HL-60/S4 (cell line): Measurements from ENCODE around the gene CACNA2D3.

ENCODE experiments used
- in situ Hi-C: fragments of 300-500 bp; cut with MboI; formaldehyde crosslinking; loops from 2 replicates; pipeline ENCODE4 v1.14.3; 2022; ENCODE audit warnings: low sequenced_read_pairs

Gene CACNA2D3

GRCh38 chr3:54935869-54936268, 813.5 kb downstream of the CACNA2D3 start:
- in situ Hi-C loops: no loop called here

GRCh38 chr3:54936561-54936960, 814.2 kb downstream of the CACNA2D3 start:
- in situ Hi-C loops: no loop called here

- in situ Hi-C loops: no loop called here
These were observed 817.4 kb downstream of the CACNA2D3 start for GRCh38 chr3:54939557-54940300.

- in situ Hi-C loops: no loop called here
These were observed 818.6 kb downstream of the CACNA2D3 start for GRCh38 chr3:54940971-54941370.

- in situ Hi-C loops: no loop called here
These were observed 819.5 kb downstream of the CACNA2D3 start for GRCh38 chr3:54941690-54942362.

GRCh38 chr3:54949491-54950044, 827.2 kb downstream of the CACNA2D3 start:
- in situ Hi-C loops: no loop called here

- in situ Hi-C loops: no loop called here
These were observed 828.1 kb downstream of the CACNA2D3 start for GRCh38 chr3:54950391-54951003.

- in situ Hi-C loops: no loop called here
These were observed 829.1 kb downstream of the CACNA2D3 start for GRCh38 chr3:54951405-54951804.

GRCh38 chr3:54954022-54954421, 831.7 kb downstream of the CACNA2D3 start:
- in situ Hi-C loops: no loop called here

GRCh38 chr3:54954521-54954920, 832.2 kb downstream of the CACNA2D3 start:
- in situ Hi-C loops: no loop called here

- in situ Hi-C loops: no loop called here
These were observed 833.1 kb downstream of the CACNA2D3 start for GRCh38 chr3:54955496-54955895.

GRCh38 chr3:54955941-54956340, 833.6 kb downstream of the CACNA2D3 start:
- in situ Hi-C loops: no loop called here

- in situ Hi-C loops: no loop called here
These were observed 835.4 kb downstream of the CACNA2D3 start for GRCh38 chr3:54957711-54958110.

- in situ Hi-C loops: no loop called here
These were observed 837.7 kb downstream of the CACNA2D3 start for GRCh38 chr3:54960082-54960481.

- in situ Hi-C loops: no loop called here
These were observed 838.3 kb downstream of the CACNA2D3 start for GRCh38 chr3:54960701-54961100.

GRCh38 chr3:54962200-54962599, 839.8 kb downstream of the CACNA2D3 start:
- in situ Hi-C loops: no loop called here

- in situ Hi-C loops: no loop called here
These were observed 841.3 kb downstream of the CACNA2D3 start for GRCh38 chr3:54963641-54964040.

GRCh38 chr3:54964081-54964480, 841.7 kb downstream of the CACNA2D3 start:
- in situ Hi-C loops: no loop called here

- in situ Hi-C loops: no loop called here
These were observed 843.4 kb downstream of the CACNA2D3 start for GRCh38 chr3:54965746-54966145.

- in situ Hi-C loops: no loop called here
These were observed 844.6 kb downstream of the CACNA2D3 start for GRCh38 chr3:54966979-54967378.

- in situ Hi-C loops: no loop called here
These were observed 845.4 kb downstream of the CACNA2D3 start for GRCh38 chr3:54967731-54968161.
